PC-3 (cell line): Measurements from ENCODE around the gene CCL20.

Source experiments
- EZH2 ChIP-seq: fragments of 300-600 bp; sonication (generic); IDR thresholded peaks from one replicate; pipeline ENCODE4 v1.6.1; 2017; ENCODE audit warnings: antibody characterized with exemption, mild to moderate bottlenecking, low read length; ENCODE audit not compliant: unreplicated experiment
- EZH2phosphoT487 ChIP-seq: fragments of 300-600 bp; sonication (generic); IDR thresholded peaks from 2 replicates; pipeline ENCODE4 v1.6.1; 2018; ENCODE audit warnings: mild to moderate bottlenecking, antibody characterized with exemption, low read length, borderline replicate concordance
- TF ChIP-seq, protein P1 (sequence below): fragments of 300-600 bp; sonication (generic); conservative IDR thresholded peaks from 2 replicates; pipeline ENCODE4 v1.5.1; 2017; ENCODE audit warnings: antibody characterized with exemption, low read depth, mild to moderate bottlenecking, low read length

GRCh38 chr2:227822416-227823003 is 8.9 kb downstream of the CCL20 start:
- TF ChIP-seq, protein P1, sequence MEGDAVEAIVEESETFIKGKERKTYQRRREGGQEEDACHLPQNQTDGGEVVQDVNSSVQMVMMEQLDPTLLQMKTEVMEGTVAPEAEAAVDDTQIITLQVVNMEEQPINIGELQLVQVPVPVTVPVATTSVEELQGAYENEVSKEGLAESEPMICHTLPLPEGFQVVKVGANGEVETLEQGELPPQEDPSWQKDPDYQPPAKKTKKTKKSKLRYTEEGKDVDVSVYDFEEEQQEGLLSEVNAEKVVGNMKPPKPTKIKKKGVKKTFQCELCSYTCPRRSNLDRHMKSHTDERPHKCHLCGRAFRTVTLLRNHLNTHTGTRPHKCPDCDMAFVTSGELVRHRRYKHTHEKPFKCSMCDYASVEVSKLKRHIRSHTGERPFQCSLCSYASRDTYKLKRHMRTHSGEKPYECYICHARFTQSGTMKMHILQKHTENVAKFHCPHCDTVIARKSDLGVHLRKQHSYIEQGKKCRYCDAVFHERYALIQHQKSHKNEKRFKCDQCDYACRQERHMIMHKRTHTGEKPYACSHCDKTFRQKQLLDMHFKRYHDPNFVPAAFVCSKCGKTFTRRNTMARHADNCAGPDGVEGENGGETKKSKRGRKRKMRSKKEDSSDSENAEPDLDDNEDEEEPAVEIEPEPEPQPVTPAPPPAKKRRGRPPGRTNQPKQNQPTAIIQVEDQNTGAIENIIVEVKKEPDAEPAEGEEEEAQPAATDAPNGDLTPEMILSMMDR = no peak
- TF ChIP-seq EZH2 (no peak), EZH2phosphoT487 (no peak)
